ENCODE results near the gene PRLH.

DNA sequence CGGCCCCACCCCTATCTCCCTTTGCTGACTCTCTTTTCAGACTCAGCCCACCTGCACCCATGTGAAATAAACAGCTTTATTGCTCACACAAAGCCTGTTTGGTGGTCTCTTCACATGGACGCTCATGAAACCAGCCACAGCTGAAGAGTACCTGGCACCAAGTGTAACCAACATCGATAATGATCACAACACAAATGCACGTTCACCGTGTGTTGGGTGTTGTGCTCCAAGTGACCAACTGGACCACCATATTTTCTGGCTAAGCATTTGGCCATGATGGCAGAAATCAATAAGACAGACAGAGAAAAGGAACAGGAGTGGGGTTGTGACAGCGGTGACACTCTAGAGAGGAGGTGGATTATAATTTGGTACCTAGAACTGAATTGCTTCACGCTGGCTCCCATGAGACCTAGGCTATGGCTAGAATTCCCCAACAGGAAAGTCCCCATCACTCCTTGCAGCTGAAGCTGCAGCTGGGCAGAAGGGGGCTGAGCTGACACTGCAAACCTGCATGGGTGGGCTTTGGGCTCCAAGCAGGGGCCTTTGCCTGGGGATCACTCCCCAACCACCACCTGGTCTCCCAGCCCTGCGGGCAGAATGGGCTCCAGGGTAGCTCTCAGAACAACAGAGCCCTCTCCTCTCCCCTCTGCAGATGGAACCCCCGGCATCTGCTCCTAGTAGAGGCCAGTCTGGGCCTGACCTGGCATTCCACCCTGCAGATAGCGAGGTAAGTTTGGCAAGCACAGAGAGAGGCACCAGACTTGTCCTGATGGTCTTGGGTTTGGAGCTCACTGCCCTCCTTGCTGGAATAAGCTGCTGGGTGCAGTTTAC, 46.4 kb downstream of the PRLH start:
- TF ChIP-seq, protein P1, sequence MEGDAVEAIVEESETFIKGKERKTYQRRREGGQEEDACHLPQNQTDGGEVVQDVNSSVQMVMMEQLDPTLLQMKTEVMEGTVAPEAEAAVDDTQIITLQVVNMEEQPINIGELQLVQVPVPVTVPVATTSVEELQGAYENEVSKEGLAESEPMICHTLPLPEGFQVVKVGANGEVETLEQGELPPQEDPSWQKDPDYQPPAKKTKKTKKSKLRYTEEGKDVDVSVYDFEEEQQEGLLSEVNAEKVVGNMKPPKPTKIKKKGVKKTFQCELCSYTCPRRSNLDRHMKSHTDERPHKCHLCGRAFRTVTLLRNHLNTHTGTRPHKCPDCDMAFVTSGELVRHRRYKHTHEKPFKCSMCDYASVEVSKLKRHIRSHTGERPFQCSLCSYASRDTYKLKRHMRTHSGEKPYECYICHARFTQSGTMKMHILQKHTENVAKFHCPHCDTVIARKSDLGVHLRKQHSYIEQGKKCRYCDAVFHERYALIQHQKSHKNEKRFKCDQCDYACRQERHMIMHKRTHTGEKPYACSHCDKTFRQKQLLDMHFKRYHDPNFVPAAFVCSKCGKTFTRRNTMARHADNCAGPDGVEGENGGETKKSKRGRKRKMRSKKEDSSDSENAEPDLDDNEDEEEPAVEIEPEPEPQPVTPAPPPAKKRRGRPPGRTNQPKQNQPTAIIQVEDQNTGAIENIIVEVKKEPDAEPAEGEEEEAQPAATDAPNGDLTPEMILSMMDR (IDR thresholded peaks at IDR 0.05; ENCODE audit: insufficient read depth, low read depth, low read length), result no peak
- TF ChIP-seq EZH2 (IDR thresholded peaks at IDR 0.05; ENCODE audit: insufficient read depth, low read length), result no peak
